SK-MEL-5 (cell line): Measurements from ENCODE around the gene TLE5. TPM values are rescaled to one million over a fixed set of nuclear protein-coding genes. Genes with fewer than 3 reads are reported as not detected.

Experiments
- total RNA-seq: library from RNA; depleted of rRNA; stranded (reverse); fragments of >200 nt; shearing (Covaris generic); gene quantifications from 2 replicates; pipeline ENCODE4 v1.2.3, GENCODE V29; 2014; rRNA removed

Gene TLE5
- total RNA-seq, 1 experiment from 2014 or later = 172 TPM

Other genes starting within 250 kb of the TLE5 start
- gene ZNF554, start 242.6 kb downstream of the TLE5 start, total RNA-seq = 0.92 and 1.9 TPM in 2 replicates
- gene ZNF555, start 221.0 kb downstream of the TLE5 start, total RNA-seq = 4.5 and 4.9 TPM in 2 replicates
- gene ZNF556, start 195.2 kb downstream of the TLE5 start, total RNA-seq = 0.05 TPM in 1 of 2 replicates, not detected in the other
- 4.1 and 6.6 TPM in 2 replicates for gene ZNF57, start 161.6 kb downstream of the TLE5 start, total RNA-seq
- gene ZNF77, start 117.5 kb downstream of the TLE5 start, total RNA-seq = 2.3 and 3.5 TPM in 2 replicates
- gene TLE6, start 84.9 kb downstream of the TLE5 start, total RNA-seq = 3.2 and 4.3 TPM in 2 replicates
- gene TLE2, start 33.2 kb downstream of the TLE5 start, total RNA-seq = 2.2 and 6.1 TPM in 2 replicates
- 22.0 and 22.7 TPM in 2 replicates for gene GNA11, start 31.9 kb upstream of the TLE5 start, total RNA-seq
- gene GNA15, start 73.5 kb upstream of the TLE5 start, total RNA-seq = not detected in 2 replicates
- gene S1PR4, start 116.3 kb upstream of the TLE5 start, total RNA-seq = 0.24 TPM in 1 of 2 replicates, not detected in the other
- 62.2 and 65.3 TPM in 2 replicates for gene NCLN, start 123.4 kb upstream of the TLE5 start, total RNA-seq
- not detected in 2 replicates for gene CELF5, start 162.2 kb upstream of the TLE5 start, total RNA-seq